Measurements from ENCODE around the gene LRRC4B.

LRRC4B gene

DNA sequence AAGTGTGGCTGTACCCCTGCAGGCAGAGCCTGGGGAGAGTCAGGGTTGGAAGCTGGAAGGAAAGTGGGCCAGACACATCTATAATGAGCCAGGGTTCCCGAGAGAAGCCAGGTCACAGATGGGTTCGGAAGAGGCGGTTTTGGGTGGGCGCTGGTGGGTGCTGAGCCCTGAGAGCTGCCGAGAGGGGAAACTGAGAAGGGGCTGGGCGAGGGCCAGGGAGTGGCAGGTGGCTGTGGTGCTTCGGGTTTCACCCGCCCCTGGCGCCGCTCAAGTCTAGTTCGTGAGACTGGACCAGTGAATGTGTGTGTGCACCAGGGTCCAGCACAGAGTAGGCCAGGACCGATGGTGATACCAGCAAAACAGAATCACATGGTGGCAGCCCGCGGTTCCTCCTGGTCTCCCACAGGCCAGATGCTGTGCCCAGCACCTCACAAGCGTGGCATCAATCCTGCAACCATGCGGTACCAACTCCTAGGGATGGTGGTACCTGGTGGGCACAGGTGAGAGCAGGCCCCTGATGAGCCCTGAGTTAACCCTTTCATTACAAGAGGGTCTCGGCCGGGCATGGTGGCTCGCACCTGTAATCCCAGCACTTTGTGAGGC lies 1.8 kb upstream of the LRRC4B start:
- FAIRE-seq, result no peak

DNA sequence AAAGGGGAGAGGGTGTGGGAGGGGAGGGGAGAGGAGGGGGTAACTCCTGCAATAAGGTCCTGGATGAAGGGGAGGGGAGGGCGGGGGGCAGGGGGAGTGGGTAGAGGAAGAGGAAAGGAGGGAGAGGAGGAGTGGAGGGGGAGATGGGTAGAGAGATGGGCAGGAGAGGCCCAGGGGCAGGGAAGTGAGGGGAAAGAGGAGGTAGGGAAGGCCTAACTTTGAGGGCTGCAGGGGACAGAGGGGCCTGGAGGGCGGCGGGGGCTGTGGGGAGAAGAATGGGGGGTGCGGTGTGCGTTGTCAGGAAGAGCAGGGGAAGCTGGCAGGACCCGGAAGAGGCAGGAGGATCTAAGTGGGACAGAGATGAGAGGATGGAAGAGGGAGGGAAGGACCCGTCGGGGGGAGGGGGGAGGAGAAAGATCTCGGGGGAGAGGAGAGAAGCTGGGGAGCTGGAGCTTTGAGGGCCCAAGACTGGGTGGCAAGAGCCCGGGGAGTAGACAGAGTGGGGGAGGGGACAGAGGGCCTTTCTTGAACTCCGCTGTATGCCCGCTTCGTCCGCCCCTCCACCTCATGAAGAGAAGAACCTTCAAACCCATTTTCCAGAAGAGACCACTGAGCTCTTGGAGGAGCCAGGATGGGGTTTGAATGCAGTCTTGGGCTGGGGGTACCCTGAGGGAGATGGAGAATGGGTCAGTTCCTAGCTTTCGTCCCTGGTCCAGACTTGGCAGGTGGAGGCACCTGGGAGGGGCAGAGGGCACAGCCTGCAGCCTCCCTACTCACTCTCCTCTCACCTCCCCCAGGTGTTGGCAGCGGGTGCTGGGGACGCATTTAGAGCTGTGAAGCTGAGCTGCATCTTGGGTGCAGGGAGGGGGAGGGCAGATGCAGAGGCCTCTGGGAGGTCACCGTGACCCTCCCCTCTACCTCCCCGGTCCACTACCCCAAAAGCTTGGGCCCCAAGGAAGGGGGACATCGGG lies 778 bp upstream of the LRRC4B start:
- no peak for FAIRE-seq

DNA sequence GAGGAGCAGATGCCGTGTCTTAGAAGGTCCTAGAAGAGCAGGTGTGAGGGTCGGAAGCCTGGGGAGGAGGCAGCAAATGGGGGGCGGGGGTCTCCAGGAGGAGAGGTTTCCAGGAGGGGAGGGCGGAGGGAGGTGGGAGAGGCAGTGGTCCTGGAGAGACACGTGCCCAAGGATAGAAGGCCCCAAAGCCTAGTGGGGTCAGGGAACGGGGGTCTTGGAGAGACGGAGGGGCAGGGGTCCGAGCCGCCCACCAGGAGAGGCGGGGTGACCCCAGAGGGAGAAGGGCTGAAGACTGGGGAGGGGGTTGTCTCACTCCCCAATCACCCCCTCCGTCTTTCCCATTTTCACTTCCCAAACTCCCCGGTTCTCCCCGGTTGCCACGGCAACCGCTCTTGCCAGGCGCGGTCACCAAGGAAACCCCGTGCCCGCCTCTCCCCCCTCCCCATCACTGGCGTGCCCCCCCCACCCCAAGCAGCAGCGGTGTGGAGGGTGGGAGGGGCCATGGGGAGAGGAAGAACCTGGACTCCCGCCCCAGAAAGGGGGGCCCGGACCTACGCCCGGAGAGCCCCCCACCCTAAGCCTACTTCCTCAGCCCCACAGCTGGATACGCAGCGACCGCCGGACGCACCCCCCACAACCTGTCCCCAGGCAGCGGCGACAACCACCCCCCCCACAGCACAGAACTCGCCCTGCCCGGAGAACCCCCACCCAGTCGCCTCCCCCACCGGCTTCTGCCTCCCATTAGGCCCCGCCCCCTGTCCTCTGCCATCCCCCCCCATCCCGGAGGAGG lies 988 bp downstream of the LRRC4B start:
- no peak for FAIRE-seq

DNA sequence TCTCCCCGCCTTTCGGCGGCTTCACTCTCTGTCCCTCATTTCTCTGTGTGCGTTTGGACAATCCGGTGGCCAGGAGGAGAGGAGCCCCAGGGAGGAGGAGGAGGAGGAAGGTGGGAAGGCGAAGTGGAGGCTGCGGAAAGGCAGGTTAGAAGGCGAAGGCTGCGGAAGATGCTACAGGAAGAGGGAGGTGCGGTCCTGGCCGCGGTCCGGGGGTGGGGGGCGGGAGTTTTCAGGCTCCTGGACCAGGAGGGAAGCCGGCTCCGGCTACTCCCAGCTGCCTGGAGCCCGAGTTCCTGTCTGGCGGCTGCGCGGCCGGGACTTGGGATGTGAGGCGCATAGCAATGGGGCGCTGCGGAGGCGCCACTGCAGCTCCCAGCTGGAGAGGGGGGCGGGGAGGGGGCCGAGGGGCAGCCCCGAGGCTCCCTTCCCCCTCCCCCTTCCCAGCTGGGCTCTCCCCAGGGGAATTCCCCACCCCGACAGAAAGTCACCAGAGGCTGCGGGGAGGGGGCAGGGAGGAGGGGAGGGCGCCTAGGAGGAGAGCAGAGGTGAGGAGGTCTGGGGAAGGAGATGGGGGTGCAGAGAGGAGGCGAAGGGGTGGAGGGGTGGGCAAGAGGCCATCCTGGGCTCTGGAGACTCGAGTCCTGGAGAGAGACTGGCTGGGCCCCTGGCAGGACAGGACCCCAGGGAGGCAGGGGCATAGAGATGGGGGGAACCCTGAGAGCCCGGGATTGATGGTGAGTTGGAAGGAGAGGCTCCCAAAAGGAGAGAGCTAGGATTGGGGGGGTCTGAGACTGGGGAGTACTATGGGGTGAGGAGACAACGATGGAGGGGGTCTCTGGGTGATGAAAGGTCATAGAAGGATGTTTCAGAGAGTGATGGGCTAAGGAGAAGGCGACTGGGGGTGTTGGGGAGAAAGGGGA lies 2.0 kb downstream of the LRRC4B start:
- FAIRE-seq, result no peak

DNA sequence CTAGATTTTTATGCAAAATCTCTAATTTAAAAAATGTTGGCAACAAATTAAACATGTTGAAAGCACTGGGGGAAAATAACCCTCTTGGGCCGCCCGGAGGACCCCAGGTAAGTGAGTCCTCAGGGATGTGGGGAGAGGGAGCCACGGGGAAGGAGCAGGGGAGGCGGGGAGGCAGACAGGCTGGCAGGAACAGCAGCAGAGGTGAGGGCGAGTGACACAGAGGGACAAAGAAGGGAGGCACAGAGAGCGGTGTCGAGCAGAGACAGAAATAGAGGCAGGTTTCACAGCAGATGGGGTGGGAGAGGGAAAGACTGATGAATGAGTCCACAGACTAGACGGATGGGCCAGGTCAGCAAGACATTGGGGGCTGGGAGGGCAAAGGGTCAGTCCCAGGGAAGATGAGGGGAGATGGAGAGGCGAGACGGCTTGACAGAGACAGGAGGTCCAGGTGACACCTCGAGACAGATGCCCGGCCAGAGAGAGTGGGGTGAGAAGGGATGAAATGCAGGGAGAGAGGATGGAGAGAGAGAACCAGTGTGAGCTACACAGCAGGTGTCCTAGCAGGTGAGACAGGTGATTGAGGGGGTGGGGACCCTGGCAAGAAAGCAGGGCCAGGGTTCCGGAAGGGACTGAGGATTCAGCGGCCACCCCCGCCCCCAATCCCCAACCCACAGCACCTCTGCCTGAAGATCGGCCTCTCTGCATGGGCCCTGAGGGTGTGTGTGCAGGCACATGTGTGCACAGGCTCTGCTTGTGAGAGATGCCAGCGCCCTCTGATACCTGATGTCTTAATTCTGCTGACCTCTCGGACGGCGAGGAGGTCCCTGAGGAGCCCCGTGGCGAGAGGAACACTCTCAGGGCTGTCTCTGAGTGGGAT lies 3.8 kb downstream of the LRRC4B start:
- no peak for FAIRE-seq

DNA sequence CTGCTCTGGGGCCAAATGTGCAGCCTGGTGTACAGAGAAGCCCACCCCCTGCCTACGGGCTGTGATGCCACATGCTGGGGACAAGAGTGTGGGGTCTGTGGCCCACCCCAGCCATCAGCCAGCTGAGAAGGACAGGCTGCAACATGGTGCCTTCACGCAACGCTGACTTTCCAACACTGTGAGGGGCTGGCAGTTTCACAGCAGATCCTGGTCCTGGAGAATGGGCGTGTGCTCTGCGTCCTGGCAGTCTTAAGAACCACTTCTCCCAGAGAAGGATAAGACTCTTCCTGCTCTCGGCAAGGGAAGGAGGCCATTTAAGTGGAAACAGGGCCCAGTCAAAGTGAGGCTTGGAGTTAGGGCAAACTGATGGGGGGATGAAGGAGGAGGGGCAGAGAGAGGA lies 4.6 kb downstream of the LRRC4B start:
- FAIRE-seq, result no peak

DNA sequence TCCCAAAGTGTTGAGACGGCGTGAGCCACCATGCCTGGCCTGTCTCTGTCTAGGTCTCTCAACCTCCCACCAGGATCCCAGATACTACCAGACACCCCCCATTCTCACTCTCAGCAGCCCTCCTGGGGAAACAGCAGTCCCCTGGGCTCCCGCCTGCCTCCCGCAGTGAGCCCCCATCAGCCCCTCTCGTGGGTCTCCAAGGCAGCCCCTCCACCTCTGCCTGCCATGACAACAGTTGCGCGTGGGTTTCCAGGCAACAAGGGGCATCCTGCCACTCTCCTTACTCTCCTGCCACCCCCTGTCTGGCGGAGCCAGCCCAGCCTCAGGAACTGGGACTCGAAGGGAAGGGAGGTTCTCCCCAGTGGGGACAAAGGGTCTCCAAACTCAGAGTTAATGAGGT lies 5.2 kb downstream of the LRRC4B start:
- FAIRE-seq, result no peak

DNA sequence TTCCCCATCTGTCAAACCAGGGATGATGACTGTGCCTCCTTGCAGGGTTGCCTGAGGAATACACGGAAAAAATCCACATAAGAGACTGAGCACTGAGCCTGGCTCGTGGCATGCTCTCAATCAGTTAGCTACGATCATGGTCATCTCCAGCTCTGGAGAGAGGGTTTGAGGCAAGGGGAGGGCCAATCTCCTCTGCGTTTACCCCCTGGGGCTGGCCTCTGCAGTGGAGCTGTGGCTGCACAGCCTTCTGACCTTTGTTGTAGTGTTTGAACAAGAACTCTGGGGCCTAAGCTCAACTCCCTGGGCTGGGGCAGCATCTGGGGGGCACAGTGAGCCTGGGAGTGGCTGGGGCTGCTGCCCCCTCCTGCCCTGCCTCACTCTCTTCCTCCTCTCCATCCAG lies 5.9 kb downstream of the LRRC4B start:
- no peak for FAIRE-seq

DNA sequence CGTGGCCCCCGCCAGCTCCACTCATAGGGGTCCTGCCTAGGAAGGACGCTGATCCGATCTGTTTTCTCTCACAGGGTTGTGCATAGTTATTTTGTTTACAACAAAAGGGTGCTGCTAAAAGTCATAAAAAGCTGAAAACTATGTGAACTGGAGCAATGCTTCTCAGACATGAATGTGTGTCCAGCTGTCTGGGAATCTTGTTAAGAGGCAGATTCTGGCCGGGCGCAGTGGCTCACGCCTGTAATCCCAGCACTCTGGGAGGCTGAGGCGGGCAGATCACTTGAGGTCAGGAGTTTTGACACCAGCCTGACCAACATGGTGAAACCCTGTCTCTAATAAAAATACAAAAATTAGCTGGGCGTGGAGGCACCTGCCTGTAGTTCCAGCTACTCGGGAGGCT lies 8.6 kb downstream of the LRRC4B start:
- no peak for FAIRE-seq

DNA sequence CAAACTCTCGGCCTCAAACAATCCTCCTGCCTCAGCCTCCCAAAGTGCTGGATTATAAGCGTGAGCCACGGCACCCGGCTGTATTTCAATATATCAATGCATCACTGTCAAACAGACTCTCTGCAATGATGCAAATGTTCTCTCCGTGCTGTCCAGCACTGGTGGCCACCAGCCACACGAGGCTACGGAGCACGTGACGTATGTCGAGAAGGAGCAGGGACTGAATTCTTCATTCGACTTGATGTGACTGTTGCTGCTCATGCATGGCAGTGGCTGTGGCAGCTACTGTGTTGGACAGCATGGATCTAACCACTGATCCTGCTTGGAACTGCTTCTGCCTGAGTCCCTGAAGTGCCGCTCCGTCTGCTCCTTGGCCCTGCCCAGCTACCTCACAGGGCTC lies 9.8 kb downstream of the LRRC4B start:
- no peak for FAIRE-seq

DNA sequence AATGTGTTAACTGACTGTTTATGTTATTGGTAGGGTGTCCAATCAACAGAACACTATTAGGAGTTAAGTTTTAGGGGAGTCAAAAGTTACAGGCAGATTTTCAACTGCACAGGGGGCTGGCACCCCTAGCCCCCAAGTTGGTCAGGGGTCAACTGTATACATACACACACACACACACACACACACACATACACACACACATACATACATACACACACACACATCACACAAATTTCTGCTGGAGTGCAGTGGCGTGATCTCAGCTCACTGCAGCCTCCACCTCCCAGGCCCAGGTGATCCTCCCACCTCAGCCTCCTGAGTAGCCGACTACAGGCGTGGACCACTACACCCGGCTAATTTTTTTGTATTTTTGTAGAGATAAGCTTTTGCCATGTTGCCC lies 10.2 kb downstream of the LRRC4B start:
- no peak for FAIRE-seq

DNA sequence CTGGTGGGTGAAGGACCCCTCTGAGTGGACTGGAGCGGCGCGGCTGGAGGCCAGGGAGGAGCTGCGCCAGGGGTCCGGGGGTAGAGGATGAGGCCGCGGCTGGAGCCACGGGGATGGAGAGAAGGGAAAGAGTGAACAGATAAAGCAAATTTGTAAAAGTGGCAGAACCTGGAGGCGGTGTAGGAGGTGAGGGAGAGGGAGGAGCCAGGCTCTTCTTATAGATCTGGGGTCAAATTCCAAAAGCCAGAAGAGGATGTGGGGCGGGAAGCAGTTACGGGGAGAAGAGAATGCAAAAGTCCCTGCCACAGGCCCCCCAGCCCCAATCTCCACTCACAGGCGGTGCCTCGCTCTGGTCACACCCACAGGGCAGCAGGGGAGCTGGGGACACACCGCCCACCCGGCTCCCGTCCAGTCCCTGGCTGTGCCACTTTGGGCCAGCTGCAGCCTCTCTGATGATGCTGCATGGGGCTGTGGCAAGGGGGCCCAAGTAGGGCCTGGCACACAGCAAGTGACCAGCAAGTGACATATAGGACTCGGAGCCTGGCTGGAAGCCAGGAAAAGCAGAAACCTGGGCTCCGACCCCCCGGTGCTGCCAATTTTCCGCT lies 11.1 kb downstream of the LRRC4B start:
- no peak for FAIRE-seq

DNA sequence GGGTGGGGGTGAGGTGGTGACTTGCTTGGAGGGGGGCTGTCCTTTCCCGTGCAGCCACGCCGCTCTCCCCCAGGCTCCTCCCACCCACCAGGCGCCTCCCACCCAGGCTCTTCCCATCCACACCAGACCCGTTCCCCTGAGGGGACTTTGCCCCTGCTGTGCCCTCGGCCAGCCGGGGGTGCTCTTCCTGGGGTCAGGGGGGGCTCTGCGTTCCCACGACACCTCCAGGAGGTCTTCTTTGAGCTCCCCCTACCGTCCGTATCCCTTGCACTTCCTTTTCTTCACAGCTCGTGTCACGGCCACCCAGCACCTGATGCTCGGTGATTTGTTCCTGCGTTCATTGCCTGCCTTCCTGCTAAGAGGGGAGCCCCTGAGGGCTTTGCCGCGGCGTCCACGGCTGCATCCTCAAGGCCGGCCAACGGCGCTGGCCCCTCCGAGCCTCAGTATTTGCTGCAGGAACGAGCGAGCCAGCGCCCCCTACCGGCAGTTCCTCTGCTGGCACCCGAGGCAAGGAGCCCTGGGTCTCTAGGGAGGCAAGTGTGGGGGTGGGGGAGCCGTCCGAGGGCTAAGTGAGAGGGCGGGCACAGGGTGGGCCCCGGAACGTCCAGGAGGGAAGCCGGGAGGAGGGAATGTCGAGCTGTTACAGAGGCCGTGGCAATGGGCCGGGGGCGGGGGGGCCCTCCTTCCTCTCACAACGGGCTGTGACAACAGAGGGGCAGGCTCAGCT lies 11.8 kb downstream of the LRRC4B start:
- FAIRE-seq, result no peak

DNA sequence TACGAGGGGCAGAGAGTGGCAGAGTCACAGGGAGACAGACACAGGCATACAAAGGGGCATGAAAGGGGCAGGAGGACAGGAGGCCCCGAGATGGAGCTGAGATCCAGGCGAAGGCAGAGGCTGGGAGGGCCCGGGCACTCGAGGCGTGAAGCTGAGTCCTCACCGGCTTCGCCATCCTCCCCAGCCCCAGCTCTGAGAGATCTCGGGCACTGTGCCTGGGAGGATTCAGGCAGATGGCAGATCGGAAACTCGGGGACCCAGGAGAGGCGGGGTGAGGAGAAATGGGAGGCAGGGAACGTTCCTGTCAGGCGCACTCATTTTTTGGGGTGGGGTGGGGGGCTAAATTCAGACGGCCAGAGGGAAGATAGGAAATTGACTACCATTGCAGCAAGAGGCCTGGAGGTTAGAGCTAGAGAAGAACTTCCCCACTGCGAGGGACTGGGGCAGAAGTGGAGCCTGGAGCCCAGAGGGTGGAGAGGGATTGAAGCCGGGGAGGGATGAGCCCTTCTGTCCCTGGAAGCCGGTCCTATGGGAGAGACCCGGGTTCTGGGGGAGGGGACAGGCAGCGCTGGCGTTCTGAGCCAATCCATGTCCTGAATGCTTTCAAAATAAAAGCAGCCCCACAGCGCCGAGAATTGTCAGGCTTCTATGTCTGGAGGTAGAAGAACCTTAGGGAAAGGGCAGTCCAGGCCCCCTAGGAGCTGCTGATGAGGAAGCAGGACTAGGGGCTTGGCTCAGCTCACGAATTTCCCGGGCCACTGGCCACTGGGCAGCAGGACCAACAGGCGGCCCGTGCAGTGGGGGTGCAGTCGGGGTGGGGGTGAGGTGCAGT lies 12.6 kb downstream of the LRRC4B start:
- no peak for FAIRE-seq

DNA sequence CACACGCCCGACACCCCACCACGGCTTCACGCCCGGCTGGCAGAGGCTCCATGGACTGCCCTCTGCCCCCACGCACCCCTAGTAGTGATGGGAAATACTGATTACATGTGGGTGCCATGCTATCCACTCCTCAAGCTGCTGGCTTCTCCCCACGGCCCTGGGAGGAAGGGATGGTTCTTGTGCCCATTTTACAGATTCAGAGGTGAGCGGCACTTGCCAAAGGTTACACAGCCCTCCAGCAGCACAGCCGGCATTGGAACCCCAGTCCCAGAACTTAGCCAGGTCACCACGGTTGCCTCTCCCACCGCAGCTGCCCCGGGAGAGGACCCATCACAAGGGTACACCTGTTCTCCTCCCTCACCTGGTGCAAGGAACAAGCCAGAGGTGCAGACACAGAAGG lies 13.2 kb downstream of the LRRC4B start:
- FAIRE-seq, result no peak

DNA sequence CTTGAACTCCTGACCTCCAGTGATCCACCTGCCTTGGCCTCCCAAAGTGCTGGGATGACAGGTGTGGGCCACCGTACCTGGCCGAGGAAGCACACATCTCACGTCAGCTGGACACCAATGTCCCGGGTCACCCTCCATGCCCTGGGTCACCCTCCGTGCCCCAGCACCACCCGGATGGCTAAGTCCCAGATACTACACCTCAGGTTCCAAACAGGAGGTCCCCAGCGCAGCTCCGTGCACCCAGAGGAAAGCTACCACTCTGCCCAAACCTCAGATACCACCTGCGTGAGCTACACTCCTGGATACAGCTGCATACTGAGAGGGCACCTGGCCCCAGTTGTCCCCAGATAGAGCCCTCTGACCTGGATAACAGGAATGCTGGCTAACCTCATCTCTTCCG lies 14.0 kb downstream of the LRRC4B start:
- no peak for FAIRE-seq

DNA sequence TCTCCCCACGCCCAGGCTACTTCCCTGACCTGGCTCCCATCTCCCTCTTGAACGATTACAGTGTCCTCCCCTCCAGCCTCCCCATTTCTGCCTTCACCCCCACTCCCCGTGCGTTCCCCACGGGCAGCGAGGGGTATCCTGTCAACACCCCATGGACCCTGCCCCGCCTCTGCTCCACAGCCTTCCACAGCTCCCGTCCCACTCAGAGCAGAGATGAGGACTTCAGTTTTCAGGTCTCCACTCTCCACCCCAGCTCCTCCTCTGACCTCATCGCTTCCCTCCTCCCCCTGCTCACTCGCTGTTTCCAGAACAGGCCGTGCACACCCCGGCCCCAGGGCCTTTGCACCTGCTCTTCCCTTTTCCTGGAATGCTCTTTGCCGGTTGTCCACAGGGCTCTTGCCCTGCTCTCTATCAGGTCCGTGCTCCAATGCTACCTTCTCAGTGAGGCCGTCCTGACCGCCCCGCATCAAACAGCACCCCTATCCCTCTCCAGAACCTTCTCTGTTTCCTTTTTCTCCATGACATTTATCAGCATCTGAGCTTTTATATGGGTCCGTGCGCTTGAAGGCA lies 15.0 kb downstream of the LRRC4B start:
- no peak for FAIRE-seq

DNA sequence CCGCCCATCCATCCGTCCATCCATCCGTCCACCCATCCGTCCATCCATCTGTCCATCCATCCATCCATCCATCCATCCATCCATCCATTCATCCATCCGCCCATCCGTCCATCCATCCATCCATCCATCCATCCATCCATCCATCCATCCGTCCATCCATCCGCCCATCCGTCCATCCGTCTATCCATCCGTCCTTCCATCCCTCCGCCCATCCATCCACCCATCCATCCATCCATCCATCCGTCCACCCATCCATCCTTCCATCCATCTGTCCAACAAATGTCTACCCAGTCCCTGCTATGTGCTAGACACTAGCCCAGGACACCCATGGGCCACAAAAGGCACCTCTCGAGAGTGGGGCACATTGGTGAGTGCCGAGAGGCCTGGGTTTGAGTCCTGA lies 15.7 kb downstream of the LRRC4B start:
- FAIRE-seq, result no peak

DNA sequence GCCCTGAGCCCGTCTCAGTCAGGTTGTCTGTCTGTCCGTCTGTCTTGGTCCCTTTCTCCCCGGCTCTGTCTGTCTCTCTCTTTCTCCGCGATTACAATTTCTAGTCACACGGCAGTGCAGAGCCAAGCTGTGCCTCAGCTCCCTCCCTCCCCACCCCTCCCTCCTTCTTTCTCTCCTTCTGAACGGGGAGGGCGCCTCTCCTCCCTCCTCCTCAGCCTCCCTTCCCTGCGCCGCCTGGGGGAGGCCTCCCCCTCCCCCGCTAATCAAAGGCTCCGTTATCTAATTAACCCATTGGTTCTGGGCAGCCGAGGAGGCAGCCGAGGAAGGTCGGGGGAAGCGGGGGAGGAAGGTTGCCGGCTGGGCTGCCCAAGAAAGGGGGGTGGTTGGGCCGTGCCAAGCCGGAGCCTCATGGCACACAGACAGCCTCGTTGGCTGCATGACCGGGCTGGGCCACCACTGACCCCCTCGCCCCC lies 16.5 kb downstream of the LRRC4B start:
- no peak for FAIRE-seq
